Spleen (tissue), 11 donors: ENCODE results near the gene FAM228A. TPM values are rescaled to one million over a fixed set of nuclear protein-coding genes. Genes with fewer than 3 reads are reported as not detected.

Experiments
- DNase-seq: peaks from one replicate; pipeline ENCODE4 v3.0.0-alpha.2; 2020
- H3K27ac ChIP-seq, 8 donors: fragments of 200-600 bp; sonication (generic) in 7 of 8; 1 replicate in 4 of 8; 2 replicates in 4 of 8; pipeline versions ENCODE4 v1.5.0 to v1.8.0; 2016 to 2021; ENCODE audit warnings: inconsistent platforms in 4 of 8, mild to moderate bottlenecking in 4 of 8, moderate library complexity in 1 of 8
- H3K27me3 ChIP-seq, 7 donors: fragments of 200-600 bp; sonication (generic) in 6 of 7; replicated peaks in 1 of 7; 1 replicate in 4 of 7; 2 replicates in 3 of 7; pipeline versions ENCODE4 v1.5.0 to v1.8.0; 2016 to 2021; ENCODE audit warnings: inconsistent platforms in 3 of 7, mild to moderate bottlenecking in 1 of 7
- H3K36me3 ChIP-seq, 6 donors: fragments of 200-600 bp; sonication (generic) in 5 of 6; 1 replicate in 4 of 6; 2 replicates in 2 of 6; pipeline versions ENCODE4 v1.5.0 to v1.8.0; 2016 to 2021; ENCODE audit warnings: inconsistent platforms in 2 of 6
- H3K4me1 ChIP-seq, 6 donors: fragments of 200-600 bp; sonication (generic) in 5 of 6; 1 replicate in 3 of 6; 2 replicates in 3 of 6; pipeline versions ENCODE4 v1.5.0 to v1.8.0; 2016 to 2021; ENCODE audit warnings: inconsistent platforms in 3 of 6
- H3K4me3 ChIP-seq, 8 donors: fragments of 200-600 bp; sonication (generic) in 7 of 8; 1 replicate in 4 of 8; 2 replicates in 4 of 8; pipeline versions ENCODE4 v1.5.0 to v1.8.0; 2016 to 2021; ENCODE audit warnings: inconsistent platforms in 4 of 8, mild to moderate bottlenecking in 4 of 8, moderate library complexity in 2 of 8
- H3K9me3 ChIP-seq, 8 donors: fragments of 200-600 bp; sonication (generic) in 7 of 8; 1 replicate in 4 of 8; 2 replicates in 4 of 8; pipeline versions ENCODE4 v1.5.0 to v1.8.0; 2016 to 2021; ENCODE audit warnings: inconsistent platforms in 4 of 8
- POLR2A ChIP-seq, 3 donors: fragments of 450-650 bp; IDR thresholded peaks; one replicate each; pipeline ENCODE4 v1.5.1; 2017; ENCODE audit warnings: antibody characterized with exemption in 3 of 3, mild to moderate bottlenecking in 1 of 3
- POLR2AphosphoS5 ChIP-seq, 3 donors: sonication (generic); formaldehyde crosslinking; IDR thresholded peaks; one replicate each; pipeline ENCODE4 v1.5.1; 2017; ENCODE audit warnings: antibody characterized with exemption in 3 of 3
- WGBS, 5 donors: extraction: QIAGEN DNeasy Blood & Tissue Kit in 3 of 5; methylation state at CpG; one replicate each; pipeline versions ENCODE4 v1.1.5 to v1.1.7; 2013 to 2018; 5-methylcytosine and 5-hydroxymethylcytosine counted together
- intact Hi-C: fragments of 100-400 bp; cut with DNase I; formaldehyde crosslinking; loops from one replicate; pipeline ENCODE4 v1.15.0; 2023; ENCODE audit warnings: low total_unique reads
- polyA plus RNA-seq, 3 donors: library from polyadenylated mRNA; stranded (reverse); fragments of 200-250 nt; gene quantifications; one replicate each; pipeline ENCODE4 v1.2.1, GENCODE V29; 2013
- total RNA-seq, 7 donors: library from RNA; depleted of rRNA in 3 of 7; stranded (reverse); fragments of >200 nt in 3 of 7; fragmentation: NEBNext Ultra II Directional in 4 of 7; extraction: Animal tissue kit (Norgen Biotek cat#: 25700) in 4 of 7; gene quantifications; one replicate each; pipeline versions ENCODE4 v1.1.0 to v1.2.1, GENCODE V29; 2016 to 2021
- TF ChIP-seq, protein P1 (sequence below), 11 experiments: fragments of 200-600 bp in 7 of 11; fragments of 450-650 bp in 4 of 11; sonication (generic) in 4 of 11; IDR thresholded peaks in 8 of 11; conservative IDR thresholded peaks in 3 of 11; 1 replicate in 7 of 11; 2 replicates in 4 of 11; pipeline versions ENCODE4 v1.4.0 to v1.8.0; 2016 to 2021; ENCODE audit warnings: antibody characterized with exemption in 11 of 11, inconsistent platforms in 4 of 11, mild to moderate bottlenecking in 1 of 11
- donor health status: healthy with polysubstance abuse.
- donor health status: DM: no; HTN: no; CAD: no; lungs with moderate emphysema.
- donor health status: DM: no; HTN: no; CAD: no.
- donor health status: Bipolar disorder and iron deficiency.
- donor health status: healthy.
- donor health status: DM: no; HTN: no; CAD: no.
- donor health status: DM: yes; HTN: yes; CAD: no.

FAM228A gene
- total and polyA plus RNA-seq, 10 donors: 0.21 to 1.9 (median 0.77) TPM

DNA sequence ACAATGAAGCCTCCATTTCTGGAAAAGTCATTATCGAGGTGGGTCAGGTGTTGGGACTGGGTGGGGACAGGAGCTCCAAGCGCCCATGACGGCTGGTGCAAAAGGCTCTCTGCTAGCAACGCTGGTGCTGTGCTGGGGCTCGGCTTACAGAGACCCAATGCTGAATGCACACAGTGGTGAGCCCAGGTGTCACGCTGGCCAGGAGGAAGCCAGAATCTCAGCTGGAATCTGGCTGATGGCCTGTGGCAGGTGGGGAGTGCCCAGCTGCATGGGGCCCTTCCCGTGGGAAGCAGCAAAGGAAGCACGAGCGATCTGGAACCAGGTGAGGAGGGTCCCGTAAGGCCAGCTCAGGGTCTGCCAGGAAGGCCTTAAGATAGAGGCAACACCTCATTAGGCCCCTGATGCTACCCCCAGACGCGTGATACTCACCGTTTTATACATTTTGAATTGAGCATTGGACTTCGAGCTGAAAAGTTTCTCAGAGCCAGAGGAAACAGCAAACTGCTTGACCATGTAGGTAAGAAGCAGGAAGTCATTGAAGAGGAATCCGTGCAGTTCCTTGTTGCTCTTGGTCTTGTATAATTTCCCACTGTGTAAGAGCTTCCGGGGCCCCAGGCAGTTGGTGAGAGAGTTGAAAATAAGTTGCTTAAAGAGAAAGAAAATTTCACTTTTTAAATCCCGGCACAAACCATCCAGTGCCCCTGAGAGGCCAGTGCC, 34.7 kb downstream of the FAM228A start:
- H3K4me1 ChIP-seq: no peaks in the 10 kb centered on the region
- H3K4me3 ChIP-seq: no peak overlapping the region
- no peaks in the 10 kb centered on the region for H3K27me3 ChIP-seq
- H3K36me3 ChIP-seq: peaks cover 5 to 100% (median 84%) of the 10 kb centered on the region in 6 donors
- peak overlapping the region in 2 of 8 donors; percentile 4 to 6 for H3K27ac ChIP-seq
- DNase-seq: no peak
- TF ChIP-seq POLR2A (IDR thresholded peaks at IDR 0.05) (no peak), POLR2AphosphoS5 (IDR thresholded peaks at IDR 0.05) (peak in 1 of 3 donors; percentile 19)
- TF ChIP-seq, protein P1, sequence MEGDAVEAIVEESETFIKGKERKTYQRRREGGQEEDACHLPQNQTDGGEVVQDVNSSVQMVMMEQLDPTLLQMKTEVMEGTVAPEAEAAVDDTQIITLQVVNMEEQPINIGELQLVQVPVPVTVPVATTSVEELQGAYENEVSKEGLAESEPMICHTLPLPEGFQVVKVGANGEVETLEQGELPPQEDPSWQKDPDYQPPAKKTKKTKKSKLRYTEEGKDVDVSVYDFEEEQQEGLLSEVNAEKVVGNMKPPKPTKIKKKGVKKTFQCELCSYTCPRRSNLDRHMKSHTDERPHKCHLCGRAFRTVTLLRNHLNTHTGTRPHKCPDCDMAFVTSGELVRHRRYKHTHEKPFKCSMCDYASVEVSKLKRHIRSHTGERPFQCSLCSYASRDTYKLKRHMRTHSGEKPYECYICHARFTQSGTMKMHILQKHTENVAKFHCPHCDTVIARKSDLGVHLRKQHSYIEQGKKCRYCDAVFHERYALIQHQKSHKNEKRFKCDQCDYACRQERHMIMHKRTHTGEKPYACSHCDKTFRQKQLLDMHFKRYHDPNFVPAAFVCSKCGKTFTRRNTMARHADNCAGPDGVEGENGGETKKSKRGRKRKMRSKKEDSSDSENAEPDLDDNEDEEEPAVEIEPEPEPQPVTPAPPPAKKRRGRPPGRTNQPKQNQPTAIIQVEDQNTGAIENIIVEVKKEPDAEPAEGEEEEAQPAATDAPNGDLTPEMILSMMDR (IDR thresholded peaks at IDR 0.05 in 8 of 11, conservative IDR thresholded peaks at IDR 0.05 in 3 of 11): no peak
- intact Hi-C loops: no loop called here
- 83 to 90% (median 88%) methylated on average over 17 of the region's 17 CpGs for WGBS, 5 donors
- H3K9me3 ChIP-seq: no peaks in the 10 kb centered on the region

DNA sequence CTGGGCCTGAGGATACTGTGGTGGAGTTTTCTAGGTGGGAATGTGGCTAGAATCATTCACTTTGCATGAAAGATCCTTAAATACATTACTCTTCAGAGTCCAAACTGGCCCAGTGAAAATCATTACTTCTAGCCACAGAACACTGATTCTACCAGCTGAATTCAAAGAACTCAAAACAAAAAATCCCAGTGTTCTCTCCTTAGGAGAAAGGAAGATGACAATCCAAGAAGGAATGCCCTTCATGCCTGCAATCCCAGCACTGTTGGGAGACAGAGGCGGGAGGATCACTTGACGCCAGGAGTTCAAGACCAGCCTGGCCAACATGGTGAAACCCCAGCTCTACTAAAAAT, 35.2 kb downstream of the FAM228A start:
- Histone ChIP-seq H3K4me3 (no peak overlapping the region), H3K9me3 (no peaks in the 10 kb centered on the region), H3K27ac (peak overlapping the region in 2 of 8 donors; percentile 4 to 6), H3K4me1 (no peaks in the 10 kb centered on the region), H3K36me3 (peaks cover 3 to 100% (median 83%) of the 10 kb centered on the region in 6 donors), H3K27me3 (no peaks in the 10 kb centered on the region)
- TF ChIP-seq POLR2AphosphoS5 (IDR thresholded peaks at IDR 0.05) (no peak), POLR2A (IDR thresholded peaks at IDR 0.05) (no peak)
- TF ChIP-seq, protein P1 (IDR thresholded peaks at IDR 0.05 in 8 of 11, conservative IDR thresholded peaks at IDR 0.05 in 3 of 11): no peak
- no peak for DNase-seq
- intact Hi-C loops: no loop called here
- 92 to 98% (median 96%) methylated on average over 2 of the region's 2 CpGs for WGBS, 5 donors

DNA sequence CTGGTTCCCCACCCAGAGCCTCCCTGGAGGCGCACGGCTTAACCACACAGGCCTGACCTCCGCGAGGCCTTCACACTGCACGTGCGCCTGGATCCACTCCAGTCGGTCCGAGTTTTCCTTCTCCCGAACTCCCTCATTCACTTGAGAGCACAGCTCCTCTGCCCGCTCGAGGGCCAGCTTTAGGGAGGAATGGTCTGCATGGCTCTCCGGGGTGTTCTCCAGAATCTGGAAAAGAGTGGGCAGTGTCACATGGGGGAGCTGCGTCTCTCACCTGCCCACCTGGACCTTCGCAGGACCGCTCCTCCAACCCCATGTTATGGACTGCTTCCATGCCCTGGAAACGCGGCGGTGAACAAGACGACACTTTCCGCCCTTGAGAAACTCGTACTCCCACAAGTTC, 35.9 kb downstream of the FAM228A start:
- intact Hi-C loops: no loop called here
- Histone ChIP-seq H3K4me1 (no peaks in the 10 kb centered on the region), H3K27ac (no peak overlapping the region), H3K9me3 (no peaks in the 10 kb centered on the region), H3K36me3 (peaks cover 0 to 100% (median 82%) of the 10 kb centered on the region in 6 donors), H3K4me3 (no peak overlapping the region), H3K27me3 (no peaks in the 10 kb centered on the region)
- DNase-seq: no peak
- peak in 1 of 3 donors; percentile 40 for TF ChIP-seq POLR2AphosphoS5 (IDR thresholded peaks at IDR 0.05)
- TF ChIP-seq, protein P1 (IDR thresholded peaks at IDR 0.05 in 8 of 11, conservative IDR thresholded peaks at IDR 0.05 in 3 of 11): no peak
- 95 to 97% (median 97%) methylated on average over 20 to 21 of the region's 21 CpGs for WGBS, 5 donors

DNA sequence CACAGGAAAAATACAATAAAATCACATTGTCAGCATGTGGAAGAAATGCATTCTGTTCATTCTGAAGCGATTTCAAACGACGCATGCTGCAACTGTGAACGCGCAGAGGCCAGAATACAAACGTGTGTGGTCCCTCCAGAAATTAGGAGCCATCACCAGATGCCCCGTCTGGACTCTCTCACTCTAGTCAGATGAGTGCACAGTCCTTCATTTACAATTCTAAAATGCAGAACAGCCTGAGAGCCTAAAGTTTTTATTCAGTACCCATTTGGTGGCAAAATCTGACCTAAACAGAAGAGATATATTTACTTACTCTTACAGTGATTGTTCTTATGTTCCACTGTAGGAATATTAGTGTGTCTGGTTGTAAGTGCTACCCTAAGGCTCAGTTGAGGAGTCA, 36.6 kb downstream of the FAM228A start:
- H3K4me3 ChIP-seq: no peak overlapping the region
- peaks cover 0 to 100% (median 84%) of the 10 kb centered on the region in 6 donors for H3K36me3 ChIP-seq
- intact Hi-C loops: no loop called here
- no peaks in the 10 kb centered on the region for H3K27me3 ChIP-seq
- H3K4me1 ChIP-seq: no peaks in the 10 kb centered on the region
- WGBS, 5 donors: 79 to 92% (median 83%) methylated on average over 7 of the region's 7 CpGs
- H3K27ac ChIP-seq: no peak overlapping the region
- TF ChIP-seq, protein P1 (IDR thresholded peaks at IDR 0.05 in 8 of 11, conservative IDR thresholded peaks at IDR 0.05 in 3 of 11): no peak
- TF ChIP-seq POLR2AphosphoS5 (IDR thresholded peaks at IDR 0.05) (no peak), POLR2A (IDR thresholded peaks at IDR 0.05) (no peak)
- no peak for DNase-seq
- no peaks in the 10 kb centered on the region for H3K9me3 ChIP-seq
